Nephron progenitor cell (in vitro differentiated cells): Measurements from ENCODE around the gene TMEM117.

Experiments used
- DNase-seq: peaks from one replicate; pipeline ENCODE4 v3.0.0; 2021
- H3K27ac Mint-ChIP-seq: 2 replicates; pipeline ENCODE4 v1.8.0; 2021; ENCODE audit warnings: mild to moderate bottlenecking, moderate library complexity, mixed read lengths
- H3K27me3 Mint-ChIP-seq: 2 replicates; pipeline ENCODE4 v1.8.0; 2021; ENCODE audit warnings: mild to moderate bottlenecking, low read depth, mixed read lengths; ENCODE audit not compliant: poor library complexity
- H3K36me3 Mint-ChIP-seq: 2 replicates; pipeline ENCODE4 v1.8.0; 2021; ENCODE audit warnings: low read depth, mixed read lengths
- H3K4me1 Mint-ChIP-seq: 2 replicates; pipeline ENCODE4 v1.8.0; 2021; ENCODE audit warnings: mixed read lengths
- H3K4me3 Mint-ChIP-seq: 2 replicates; pipeline ENCODE4 v1.8.0; 2021; ENCODE audit warnings: mild to moderate bottlenecking, moderate library complexity, mixed read lengths
- H3K9me3 Mint-ChIP-seq: 2 replicates; pipeline ENCODE4 v1.8.0; 2021; ENCODE audit warnings: mild to moderate bottlenecking, moderate library complexity, mixed read lengths
- CTCF ChIP-seq: fragments of 200-600 bp; sonication (generic); IDR thresholded peaks from 2 replicates; pipeline ENCODE4 v1.5.0; 2021; ENCODE audit warnings: antibody characterized with exemption

Gene TMEM117

GRCh38 chr12:43937947-43938346 is 102.1 kb downstream of the TMEM117 start:
- no peak for TF ChIP-seq CTCF
- Mint-ChIP-seq H3K4me1 (no peaks in the 10 kb centered on the region), H3K4me3 (no peak overlapping the region), H3K27me3 (no peaks in the 10 kb centered on the region), H3K36me3 (no peaks in the 10 kb centered on the region), H3K27ac (no peak overlapping the region), H3K9me3 (no peaks in the 10 kb centered on the region)
- DNase-seq, result no peak

GRCh38 chr12:43942379-43942778 is 106.5 kb downstream of the TMEM117 start:
- H3K27ac Mint-ChIP-seq, result no peak overlapping the region
- no peaks in the 10 kb centered on the region for H3K36me3 Mint-ChIP-seq
- TF ChIP-seq CTCF, result no peak
- no peak overlapping the region for H3K4me3 Mint-ChIP-seq
- no peak for DNase-seq
- H3K4me1 Mint-ChIP-seq, result no peaks in the 10 kb centered on the region
- no peaks in the 10 kb centered on the region for H3K9me3 Mint-ChIP-seq
- no peaks in the 10 kb centered on the region for H3K27me3 Mint-ChIP-seq

GRCh38 chr12:43945983-43946382 is 110.1 kb downstream of the TMEM117 start:
- Mint-ChIP-seq H3K27me3 (peaks cover 4% of the 10 kb centered on the region), H3K4me3 (no peak overlapping the region), H3K36me3 (peaks cover 8% of the 10 kb centered on the region), H3K4me1 (no peaks in the 10 kb centered on the region), H3K27ac (no peak overlapping the region), H3K9me3 (peaks cover 10% of the 10 kb centered on the region)
- no peak for DNase-seq
- no peak for TF ChIP-seq CTCF

GRCh38 chr12:43951286-43951685 is 115.4 kb downstream of the TMEM117 start:
- Mint-ChIP-seq H3K27ac (peak overlapping the region; percentile 38), H3K4me3 (no peak overlapping the region), H3K27me3 (peaks cover 11% of the 10 kb centered on the region), H3K9me3 (peaks cover 36% of the 10 kb centered on the region), H3K4me1 (peaks cover 5% of the 10 kb centered on the region), H3K36me3 (peaks cover 15% of the 10 kb centered on the region)
- DNase-seq, result no peak
- TF ChIP-seq CTCF, result no peak

GRCh38 chr12:43957732-43958372 is 122.0 kb downstream of the TMEM117 start:
- Mint-ChIP-seq H3K4me1 (peaks cover 13% of the 10 kb centered on the region), H3K36me3 (no peaks in the 10 kb centered on the region), H3K4me3 (no peak overlapping the region), H3K27me3 (peaks cover 3% of the 10 kb centered on the region), H3K9me3 (peaks cover 18% of the 10 kb centered on the region), H3K27ac (no peak overlapping the region)
- peak; percentile 24 for DNase-seq
- peak; percentile 49 for TF ChIP-seq CTCF

GRCh38 chr12:43964033-43964432 is 128.2 kb downstream of the TMEM117 start:
- no peaks in the 10 kb centered on the region for H3K27me3 Mint-ChIP-seq
- H3K27ac Mint-ChIP-seq, result no peak overlapping the region
- H3K4me3 Mint-ChIP-seq, result no peak overlapping the region
- no peak for TF ChIP-seq CTCF
- H3K9me3 Mint-ChIP-seq, result no peaks in the 10 kb centered on the region
- peaks cover 13% of the 10 kb centered on the region for H3K4me1 Mint-ChIP-seq
- no peaks in the 10 kb centered on the region for H3K36me3 Mint-ChIP-seq
- no peak for DNase-seq
